Mesenchymal stem cell (in vitro differentiated cells and primary cell): Measurements from ENCODE around the gene GRAMD1B.
"Not testable (repeated sequence)": the region's sequence is repeated elsewhere in the genome, so short reads cannot be mapped to it uniquely, and the experiment has no call there.

Experiments
- DNase-seq: peaks from one replicate; pipeline ENCODE4 v3.0.0-alpha.2; 2013
- H2AFZ ChIP-seq: one replicate; pipeline ENCODE4 v1.6.1; 2013; ENCODE audit warnings: low read depth, mild to moderate bottlenecking, control low read depth, inconsistent platforms, low read length, moderate library complexity
- H2AK5ac ChIP-seq: 2 replicates; pipeline ENCODE4 v1.6.1; 2013; ENCODE audit warnings: low read length, moderate library complexity, mild to moderate bottlenecking, inconsistent platforms; ENCODE audit not compliant: severe bottlenecking
- H2BK120ac ChIP-seq: one replicate; pipeline ENCODE4 v1.6.1; 2013; ENCODE audit warnings: low read depth, mild to moderate bottlenecking, inconsistent platforms, low read length, moderate library complexity
- H2BK12ac ChIP-seq, 2 experiments: one replicate each; pipeline ENCODE4 v1.6.1; 2013; ENCODE audit warnings: inconsistent platforms in 2 of 2, low read length in 2 of 2, mild to moderate bottlenecking in 2 of 2, moderate library complexity in 2 of 2, control low read depth in 1 of 2
- H2BK15ac ChIP-seq: one replicate; pipeline ENCODE4 v1.6.1; 2013; ENCODE audit warnings: mild to moderate bottlenecking, low read depth, inconsistent platforms; ENCODE audit not compliant: poor library complexity, severe bottlenecking
- H2BK5ac ChIP-seq: 2 replicates; pipeline ENCODE4 v1.6.1; 2013; ENCODE audit warnings: low read depth, mild to moderate bottlenecking, low read length, control low read depth, inconsistent platforms; ENCODE audit not compliant: poor library complexity, severe bottlenecking
- H3K14ac ChIP-seq, 2 experiments: one replicate each; pipeline ENCODE4 v1.6.1; 2013; ENCODE audit warnings: inconsistent platforms in 2 of 2, low read length in 2 of 2, control low read depth in 1 of 2, mild to moderate bottlenecking in 1 of 2, moderate library complexity in 1 of 2
- H3K18ac ChIP-seq, 2 experiments: one replicate each; pipeline ENCODE4 v1.6.1; 2013; ENCODE audit warnings: inconsistent platforms in 2 of 2, low read length in 2 of 2, control low read depth in 1 of 2, low read depth in 1 of 2, mild to moderate bottlenecking in 1 of 2
- H3K23ac ChIP-seq, 2 experiments: one replicate each; pipeline ENCODE4 v1.6.1; 2013; ENCODE audit warnings: inconsistent platforms in 2 of 2, low read length in 2 of 2, mild to moderate bottlenecking in 2 of 2, moderate library complexity in 2 of 2, control low read depth in 1 of 2
- H3K27ac ChIP-seq: 2 replicates; pipeline ENCODE4 v1.5.1; 2013; ENCODE audit warnings: mild to moderate bottlenecking, moderate library complexity, low read length, control low read depth, inconsistent platforms; ENCODE audit not compliant: poor library complexity, severe bottlenecking
- H3K27me3 ChIP-seq, 2 experiments: 2 replicates each; pipeline versions ENCODE4 v1.6.1 to v1.7.0; 2013; ENCODE audit warnings: low read length in 2 of 2, mild to moderate bottlenecking in 2 of 2, moderate library complexity in 2 of 2, control low read depth in 1 of 2, inconsistent platforms in 1 of 2; ENCODE audit not compliant: control insufficient read depth in 1 of 2, insufficient read depth in 1 of 2
- H3K36me3 ChIP-seq, 2 experiments: 2 replicates each; pipeline versions ENCODE4 v1.6.1 to v1.7.0; 2013; ENCODE audit warnings: low read length in 2 of 2, control low read depth in 1 of 2, inconsistent platforms in 1 of 2, low read depth in 1 of 2, mild to moderate bottlenecking in 1 of 2; ENCODE audit not compliant: insufficient read depth in 2 of 2, control insufficient read depth in 1 of 2
- H3K4ac ChIP-seq, 2 experiments: one replicate each; pipeline ENCODE4 v1.6.1; 2013; ENCODE audit warnings: inconsistent platforms in 2 of 2, low read length in 2 of 2, mild to moderate bottlenecking in 2 of 2, moderate library complexity in 2 of 2, control low read depth in 1 of 2, low read depth in 1 of 2
- H3K4me1 ChIP-seq: 2 replicates; pipeline ENCODE4 v1.6.1; 2013; ENCODE audit warnings: low read depth, low read length, control low read depth; ENCODE audit not compliant: control insufficient read depth, insufficient read depth
- H3K4me2 ChIP-seq: 2 replicates; pipeline ENCODE4 v1.6.1; 2013; ENCODE audit warnings: low read length, mild to moderate bottlenecking, inconsistent platforms; ENCODE audit not compliant: poor library complexity, severe bottlenecking
- H3K4me3 ChIP-seq, 2 experiments: 2 replicates each; pipeline versions ENCODE4 v1.5.1 to v1.7.0; 2013; ENCODE audit warnings: low read length in 2 of 2, mild to moderate bottlenecking in 2 of 2, control low read depth in 1 of 2, low read depth in 1 of 2; ENCODE audit not compliant: insufficient read depth in 1 of 2
- H3K79me1 ChIP-seq: replicated peaks from 2 replicates; pipeline ENCODE4 v1.6.1; 2013; ENCODE audit warnings: mild to moderate bottlenecking, control low read depth, low read length, inconsistent platforms; ENCODE audit not compliant: poor library complexity, severe bottlenecking
- H3K9ac ChIP-seq: 2 replicates; pipeline ENCODE4 v1.7.0; 2013; ENCODE audit warnings: mild to moderate bottlenecking, low read length, moderate library complexity
- H3K9me3 ChIP-seq: 2 replicates; pipeline ENCODE4 v1.7.0; 2013; ENCODE audit warnings: mild to moderate bottlenecking, low read length; ENCODE audit not compliant: control insufficient read depth
- H4K8ac ChIP-seq: one replicate; pipeline ENCODE4 v1.6.1; 2013; ENCODE audit warnings: inconsistent platforms, mild to moderate bottlenecking, low read length, moderate library complexity
- H4K91ac ChIP-seq: one replicate; pipeline ENCODE4 v1.6.1; 2013; ENCODE audit warnings: mild to moderate bottlenecking, low read length, inconsistent platforms
- WGBS: methylation state at CpG from one replicate; pipeline ENCODE4 v1.1.7; 2013; ENCODE audit warnings: mixed read lengths; 5-methylcytosine and 5-hydroxymethylcytosine counted together

Gene GRAMD1B

DNA sequence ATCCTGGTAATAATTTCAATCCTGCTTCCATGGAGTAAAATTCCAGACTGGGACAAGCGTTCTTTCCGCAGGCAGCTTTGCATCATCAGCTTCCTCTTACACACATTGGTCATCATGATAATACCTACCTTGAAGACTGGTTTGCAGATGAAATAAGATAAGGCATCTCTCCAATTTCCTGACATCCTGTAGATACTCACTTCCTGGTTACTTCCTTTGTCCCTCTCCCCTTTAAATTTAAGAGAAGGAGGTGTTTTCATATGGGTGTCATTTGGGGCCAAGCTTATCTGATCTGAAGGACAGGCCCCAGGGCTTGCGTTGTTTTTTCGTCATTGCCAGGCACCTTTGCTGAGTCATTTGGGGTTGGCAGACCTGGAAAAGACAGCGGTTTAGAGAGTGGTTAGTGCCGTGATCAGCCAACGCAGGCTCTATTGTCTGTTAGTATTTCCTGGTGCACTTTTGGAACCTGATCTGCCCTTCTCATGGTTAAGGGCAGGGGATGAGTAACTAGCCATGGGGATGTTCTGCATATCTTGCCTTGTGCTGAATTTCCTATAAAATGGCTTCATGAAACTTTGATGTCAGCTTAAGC is 24.1 kb downstream of the GRAMD1B start:
- Histone ChIP-seq H4K8ac (peak overlapping the region; percentile 1), H3K4me1 (peaks cover 4% of the 10 kb centered on the region), H2BK15ac (no peak overlapping the region), H2BK120ac (no peak overlapping the region), H3K9ac (no peak overlapping the region), H2AK5ac (no peak overlapping the region), H3K27me3 (no peaks in the 10 kb centered on the region), H3K4me2 (no peak overlapping the region), H3K36me3 (peaks cover 0 to 3% of the 10 kb centered on the region in 2 experiments), H4K91ac (no peak overlapping the region), H2BK5ac (no peak overlapping the region), H2BK12ac (peak overlapping the region in 1 of 2 experiments; percentile 23), H3K79me1 (no peaks in the 10 kb centered on the region), H2AFZ (peak overlapping the region; percentile 73), H3K18ac (no peak overlapping the region), H3K14ac (no peak overlapping the region), H3K4ac (no peak overlapping the region), H3K4me3 (no peak overlapping the region), H3K23ac (no peak overlapping the region), H3K9me3 (no peaks in the 10 kb centered on the region), H3K27ac (no peak overlapping the region)
- WGBS = 25% methylated on average over 7 of the region's 7 CpGs
- peak; percentile 78 for DNase-seq

DNA sequence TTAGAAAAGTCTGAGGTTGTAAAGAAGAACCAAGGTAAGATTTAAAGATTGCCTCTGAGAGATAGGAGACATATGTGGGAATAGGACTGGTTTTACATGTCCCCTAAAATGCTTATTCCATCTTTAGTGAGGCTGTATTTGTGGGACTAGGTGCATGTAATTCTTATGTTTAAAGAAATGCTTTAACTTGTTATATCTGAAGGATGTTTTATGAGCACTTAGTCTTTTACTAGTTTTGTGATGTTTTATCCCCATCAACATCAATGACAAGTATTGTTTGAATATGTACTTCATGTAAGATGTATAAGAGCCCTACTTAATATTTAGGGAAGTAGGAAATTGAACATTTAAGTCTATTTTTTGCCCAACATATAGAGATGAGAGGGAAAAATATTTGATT is 24.7 kb downstream of the GRAMD1B start:
- H3K4me1 ChIP-seq = peaks cover 4% of the 10 kb centered on the region
- H4K91ac ChIP-seq = no peak overlapping the region
- no peak overlapping the region for H2AFZ ChIP-seq
- H2BK12ac ChIP-seq = no peak overlapping the region
- H3K9me3 ChIP-seq = no peaks in the 10 kb centered on the region
- no peak overlapping the region for H3K9ac ChIP-seq
- DNase-seq = no peak
- peaks cover 0 to 3% of the 10 kb centered on the region in 2 experiments for H3K36me3 ChIP-seq
- H2BK120ac ChIP-seq = no peak overlapping the region
- H3K4me3 ChIP-seq = no peak overlapping the region
- no peak overlapping the region for H3K4me2 ChIP-seq
- no peak overlapping the region for H2BK5ac ChIP-seq
- H4K8ac ChIP-seq = no peak overlapping the region
- H3K18ac ChIP-seq = no peak overlapping the region
- H3K27ac ChIP-seq = no peak overlapping the region
- no peak overlapping the region for H3K23ac ChIP-seq
- H3K4ac ChIP-seq = no peak overlapping the region
- H3K27me3 ChIP-seq = no peaks in the 10 kb centered on the region
- no peak overlapping the region for H3K14ac ChIP-seq
- H3K79me1 ChIP-seq = no peaks in the 10 kb centered on the region
- no peak overlapping the region for H2BK15ac ChIP-seq
- no peak overlapping the region for H2AK5ac ChIP-seq

DNA sequence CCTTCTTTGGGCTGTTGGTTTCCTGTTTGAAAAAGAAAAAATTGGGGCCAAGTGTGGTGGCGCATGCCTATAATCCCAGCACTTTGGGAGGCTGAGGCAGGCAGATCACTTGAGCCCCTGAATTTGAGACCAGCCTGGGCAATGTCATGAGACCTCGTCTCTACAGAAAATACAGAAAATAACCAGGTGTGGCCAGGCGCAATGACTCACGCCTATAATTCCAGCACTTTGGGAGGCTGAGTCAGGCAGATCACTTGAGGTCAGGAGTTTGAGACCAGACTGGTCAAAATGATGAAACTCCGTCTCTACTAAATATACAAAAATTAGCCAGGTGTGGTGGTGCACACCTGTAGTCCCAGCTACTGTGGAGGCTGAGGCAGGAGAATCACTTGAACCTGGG is 26.4 kb downstream of the GRAMD1B start:
- H3K27ac ChIP-seq, H2AFZ ChIP-seq, H2BK5ac ChIP-seq, H3K4me2 ChIP-seq, DNase-seq, H3K36me3 ChIP-seq, H4K8ac ChIP-seq, H3K9me3 ChIP-seq, H2BK12ac ChIP-seq, H3K27me3 ChIP-seq, H2BK120ac ChIP-seq, H2BK15ac ChIP-seq, H3K4me1 ChIP-seq, H3K18ac ChIP-seq, H3K9ac ChIP-seq, H3K4me3 ChIP-seq, H4K91ac ChIP-seq, H3K14ac ChIP-seq, H2AK5ac ChIP-seq, H3K23ac ChIP-seq, H3K4ac ChIP-seq, H3K79me1 ChIP-seq: not testable (repeated sequence)
- WGBS = 65% methylated on average over 4 of the region's 5 CpGs

DNA sequence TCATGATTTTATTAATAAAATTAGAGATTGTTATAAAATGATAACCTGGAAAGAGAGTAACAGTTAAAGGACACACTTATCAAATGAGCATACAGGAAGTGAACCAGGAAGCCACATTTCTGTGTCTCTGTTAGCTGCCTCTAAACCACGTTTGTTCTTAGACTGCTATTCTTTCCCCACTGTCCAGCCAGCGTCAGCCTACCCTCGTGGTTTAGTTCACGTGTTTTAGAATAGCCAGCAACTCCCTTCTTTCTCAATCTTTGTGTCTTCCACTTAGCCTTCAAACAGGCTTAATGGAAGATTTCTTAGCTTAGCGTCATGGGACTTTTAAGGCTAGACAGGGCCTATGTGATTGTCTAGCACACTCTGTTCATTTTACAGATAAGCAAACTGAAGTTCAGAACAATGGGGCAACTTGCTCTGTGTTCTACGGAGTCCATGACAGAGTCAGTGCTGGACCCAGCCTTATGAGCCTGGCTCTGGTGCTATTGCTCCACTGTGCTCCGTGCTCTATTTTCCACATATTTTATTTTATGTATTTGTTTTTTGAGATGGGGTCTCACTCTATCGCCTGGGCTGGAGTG is 27.2 kb downstream of the GRAMD1B start:
- Histone ChIP-seq H3K9ac (no peak overlapping the region), H3K36me3 (peaks cover 0 to 3% of the 10 kb centered on the region in 2 experiments), H3K4ac (no peak overlapping the region), H3K79me1 (peaks cover 3% of the 10 kb centered on the region), H2BK15ac (no peak overlapping the region), H3K27ac (no peak overlapping the region), H3K4me3 (no peak overlapping the region), H2BK12ac (no peak overlapping the region), H2BK120ac (no peak overlapping the region), H3K18ac (no peak overlapping the region), H3K27me3 (no peaks in the 10 kb centered on the region), H3K9me3 (no peaks in the 10 kb centered on the region), H3K4me2 (no peak overlapping the region), H2AK5ac (no peak overlapping the region), H3K14ac (no peak overlapping the region), H3K23ac (no peak overlapping the region), H2BK5ac (no peak overlapping the region), H3K4me1 (peaks cover 4% of the 10 kb centered on the region), H2AFZ (no peak overlapping the region), H4K8ac (no peak overlapping the region), H4K91ac (no peak overlapping the region)
- WGBS = 79% methylated on average over 7 of the region's 8 CpGs
- peak; percentile 49 for DNase-seq
